ENCODE results near the gene ACAD11. TPM values are rescaled to one million over a fixed set of nuclear protein-coding genes. Genes with fewer than 3 reads are reported as not detected.
"Not testable (repeated sequence)": the region's sequence is repeated elsewhere in the genome, so short reads cannot be mapped to it uniquely, and the experiment has no call there.

The ACAD11 gene
- polyA plus RNA-seq, 3 donors: 7.1 to 16.2 (median 9.4) TPM

GRCh38 chr3:132616780-132617179, 42.8 kb downstream of the ACAD11 start:
- no peak overlapping the region for H3K27ac ChIP-seq (ENCODE audit: low read depth, low read length)
- WGBS, 3 donors: 32 to 95% (median 85%) methylated on average over 1 of the region's 1 CpG

GRCh38 chr3:132615881-132616280, 43.7 kb downstream of the ACAD11 start:
- 59 to 85% (median 71%) methylated on average over 3 of the region's 3 CpGs for WGBS, 3 donors
- H3K27ac ChIP-seq (ENCODE audit: low read depth, low read length): no peak overlapping the region

GRCh38 chr3:132615301-132615700, 44.3 kb downstream of the ACAD11 start:
- 96 to 100% (median 99%) methylated on average over 3 of the region's 3 CpGs for WGBS, 3 donors
- not testable (repeated sequence) for H3K27ac ChIP-seq (ENCODE audit: low read depth, low read length)

GRCh38 chr3:132606620-132607019, 53.0 kb downstream of the ACAD11 start:
- not testable (repeated sequence) for H3K27ac ChIP-seq (ENCODE audit: low read depth, low read length)

GRCh38 chr3:132606085-132606484, 53.5 kb downstream of the ACAD11 start:
- H3K27ac ChIP-seq (ENCODE audit: low read depth, low read length): no peak overlapping the region
- WGBS, 3 donors: 71 to 89% (median 88%) methylated on average over 1 of the region's 1 CpG

More at GRCh38 chr3:132606620-132607019, 53.0 kb downstream of the ACAD11 start:
- WGBS, 3 donors: 88 to 93% (median 90%) methylated on average over 8 of the region's 8 CpGs

- no peak overlapping the region for H3K27ac ChIP-seq (ENCODE audit: low read depth, low read length)
- 79 to 85% (median 80%) methylated on average over 2 of the region's 2 CpGs for WGBS, 3 donors
Measured at GRCh38 chr3:132605374-132605792, 54.2 kb downstream of the ACAD11 start.

GRCh38 chr3:132600614-132601013, 59.0 kb downstream of the ACAD11 start:
- no CpG with 5 or more reads among the region's 1 CpG for WGBS, 3 donors
- H3K27ac ChIP-seq (ENCODE audit: low read depth, low read length): not testable (repeated sequence)

GRCh38 chr3:132598181-132598580, 61.4 kb downstream of the ACAD11 start:
- no peak overlapping the region for H3K27ac ChIP-seq (ENCODE audit: low read depth, low read length)
- 49 to 81% (median 77%) methylated on average over 3 of the region's 3 CpGs for WGBS, 3 donors

- H3K27ac ChIP-seq (ENCODE audit: low read depth, low read length): no peak overlapping the region
- 58 to 73% (median 70%) methylated on average over 2 of the region's 2 CpGs for WGBS, 3 donors
Measured at GRCh38 chr3:132597660-132598059, 61.9 kb downstream of the ACAD11 start.

GRCh38 chr3:132596816-132597433, 62.7 kb downstream of the ACAD11 start, which contains the start of gene ACKR4:
Gene ACKR4, plus strand, starts transcription at chr3:132597270. Its CDS starts 3,128 bp downstream, at chr3:132600398.
- WGBS, 3 donors: 19 to 43% (median 34%) methylated on average over 2 of the region's 2 CpGs

GRCh38 chr3:132596326-132596725, 63.3 kb downstream of the ACAD11 start:
- H3K27ac ChIP-seq (ENCODE audit: low read depth, low read length): no peak overlapping the region

More at GRCh38 chr3:132596816-132597433, 62.7 kb downstream of the ACAD11 start, which contains the start of gene ACKR4:
- H3K27ac ChIP-seq (ENCODE audit: low read depth, low read length): no peak within 1 kb of the TSS

GRCh38 chr3:132595014-132595413, 64.6 kb downstream of the ACAD11 start:
- H3K27ac ChIP-seq (ENCODE audit: low read depth, low read length): no peak overlapping the region

GRCh38 chr3:132594498-132594897, 65.1 kb downstream of the ACAD11 start:
- H3K27ac ChIP-seq (ENCODE audit: low read depth, low read length): no peak overlapping the region

- H3K27ac ChIP-seq (ENCODE audit: low read depth, low read length): no peak overlapping the region
- 53 to 74% (median 71%) methylated on average over 3 of the region's 3 CpGs for WGBS, 3 donors
Measured at GRCh38 chr3:132593947-132594323, 65.7 kb downstream of the ACAD11 start.

GRCh38 chr3:132593241-132593946, 66.2 kb downstream of the ACAD11 start:
- 29 to 47% (median 30%) methylated on average over 1 of the region's 1 CpG for WGBS, 3 donors

GRCh38 chr3:132592216-132592615, 67.4 kb downstream of the ACAD11 start:
- H3K27ac ChIP-seq (ENCODE audit: low read depth, low read length): no peak overlapping the region

More at GRCh38 chr3:132593241-132593946, 66.2 kb downstream of the ACAD11 start:
- H3K27ac ChIP-seq (ENCODE audit: low read depth, low read length): no peak overlapping the region

- 75 to 95% (median 86%) methylated on average over 1 of the region's 1 CpG for WGBS, 3 donors
- H3K27ac ChIP-seq (ENCODE audit: low read depth, low read length): no peak overlapping the region
Measured at GRCh38 chr3:132587401-132587800, 72.2 kb downstream of the ACAD11 start.

- H3K27ac ChIP-seq (ENCODE audit: low read depth, low read length): no peak overlapping the region
- 59 to 70% (median 65%) methylated on average over 5 of the region's 5 CpGs for WGBS, 3 donors
Measured at GRCh38 chr3:132573797-132574211, 85.8 kb downstream of the ACAD11 start.

- WGBS, 3 donors: 69 to 87% (median 77%) methylated on average over 2 of the region's 2 CpGs
- H3K27ac ChIP-seq (ENCODE audit: low read depth, low read length): no peak overlapping the region
Measured at GRCh38 chr3:132570016-132570415, 89.6 kb downstream of the ACAD11 start.

- WGBS, 3 donors: 28 to 64% (median 55%) methylated on average over 1 of the region's 1 CpG
- no peak overlapping the region for H3K27ac ChIP-seq (ENCODE audit: low read depth, low read length)
Measured at GRCh38 chr3:132569580-132569979, 90.0 kb downstream of the ACAD11 start.

Measured in adipose tissue (tissue), 3 donors.